Urinary bladder (tissue), 4 donors: ENCODE data around the gene RAB1B. TPM values are rescaled to one million over a fixed set of nuclear protein-coding genes. Genes with fewer than 3 reads are reported as not detected.
"Not testable (repeated sequence)": the region's sequence is repeated elsewhere in the genome, so short reads cannot be mapped to it uniquely, and the experiment has no call there.

Experiments used
- DNase-seq: peaks from one replicate; pipeline ENCODE4 v3.0.0-alpha.2; 2015; ENCODE audit errors: extremely low spot score
- H3K27ac ChIP-seq: one replicate; pipeline ENCODE4 v1.5.1; 2013; ENCODE audit warnings: low read depth, mild to moderate bottlenecking, moderate library complexity
- H3K36me3 ChIP-seq: one replicate; pipeline ENCODE4 v1.6.1; 2013; ENCODE audit warnings: mild to moderate bottlenecking, moderate library complexity; ENCODE audit not compliant: insufficient read depth
- H3K4me1 ChIP-seq: one replicate; pipeline ENCODE4 v1.6.1; 2013; ENCODE audit warnings: mild to moderate bottlenecking, moderate library complexity; ENCODE audit not compliant: insufficient read depth
- H3K4me3 ChIP-seq: one replicate; pipeline ENCODE4 v1.5.1; 2013; ENCODE audit warnings: low read depth, low read length
- WGBS: extraction: QIAGEN DNeasy Blood & Tissue Kit; methylation state at CpG from one replicate; pipeline ENCODE4 v1.1.7; 2013; 5-methylcytosine and 5-hydroxymethylcytosine counted together
- polyA plus RNA-seq: library from polyadenylated mRNA; stranded (reverse); fragments of 200-250 nt; gene quantifications from one replicate; pipeline ENCODE4 v1.2.3, GENCODE V29; 2013
- total RNA-seq: library from RNA; depleted of rRNA; stranded (reverse); fragments of >200 nt; gene quantifications from one replicate; pipeline ENCODE4 v1.2.3, GENCODE V29; 2014
- donor health status: healthy with polysubstance abuse.
- donor health status: healthy.

RAB1B gene
- total and polyA plus RNA-seq, 2 donors: 34.3 to 190 TPM

GRCh38 chr11:66314561-66315497 is 46.4 kb downstream of the RAB1B start:
- peak overlapping the region; percentile 42 for H3K27ac ChIP-seq
- H3K4me3 ChIP-seq: no peak overlapping the region
- WGBS: 64% methylated on average over 17 of the region's 17 CpGs
- H3K4me1 ChIP-seq: no peaks in the 10 kb centered on the region
- no peak for DNase-seq
- H3K36me3 ChIP-seq: no peaks in the 10 kb centered on the region

- H3K36me3 ChIP-seq: no peaks in the 10 kb centered on the region
- H3K4me3 ChIP-seq: peak overlapping the region; percentile 55
- 57% methylated on average over 14 of the region's 14 CpGs for WGBS
- no peak for DNase-seq
- H3K27ac ChIP-seq: peak overlapping the region; percentile 42
- H3K4me1 ChIP-seq: no peaks in the 10 kb centered on the region
Observed at GRCh38 chr11:66315498-66315885, 47.1 kb downstream of the RAB1B start.

DNA sequence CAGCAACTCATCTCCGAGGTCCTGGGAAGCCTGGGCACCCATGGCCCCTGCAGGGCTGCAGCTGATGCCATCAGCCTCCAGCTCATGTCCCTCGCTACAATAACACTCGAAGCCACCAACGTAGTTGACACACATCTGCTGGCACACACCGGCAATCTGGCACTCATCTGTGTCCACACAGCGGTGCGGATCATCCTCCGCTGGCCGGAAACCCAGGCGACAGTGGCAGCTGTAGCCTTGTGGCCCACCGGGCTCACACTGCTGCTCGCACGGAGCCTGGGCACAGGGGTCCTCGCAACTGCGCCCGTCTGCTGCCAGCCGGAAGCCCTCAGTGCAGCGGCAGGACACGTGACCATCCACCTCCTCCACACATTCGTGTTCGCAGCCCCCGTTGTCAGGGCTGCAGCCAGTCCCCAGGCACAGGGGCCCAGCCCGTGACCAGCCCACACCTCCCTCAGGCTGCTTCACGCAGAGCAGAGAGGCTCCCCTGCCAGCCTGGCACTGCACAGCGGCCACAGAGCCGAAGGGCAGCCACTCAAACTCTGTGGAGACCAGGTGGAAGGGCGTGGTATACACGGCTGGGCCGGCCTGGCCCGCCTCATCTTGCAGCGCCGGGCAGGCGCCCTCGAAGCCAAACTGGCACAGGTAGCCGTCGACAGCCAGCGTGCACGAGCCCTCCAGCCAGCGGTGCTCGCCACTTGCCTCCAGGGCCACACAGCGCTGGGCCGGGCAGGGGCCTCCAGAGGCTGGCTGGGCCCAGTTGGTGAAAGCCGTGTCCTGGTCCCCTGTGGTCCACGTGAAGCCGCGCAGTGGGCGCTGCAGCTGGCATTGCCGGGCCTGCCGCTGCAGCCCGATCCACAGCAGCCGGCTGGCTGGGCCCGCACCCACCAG is 47.7 kb downstream of the RAB1B start:
- Histone ChIP-seq H3K36me3 (no peaks in the 10 kb centered on the region), H3K27ac (peak overlapping the region; percentile 45), H3K4me1 (no peaks in the 10 kb centered on the region), H3K4me3 (peak overlapping the region; percentile 55)
- WGBS: 32% methylated on average over 52 of the region's 52 CpGs
- no peak for DNase-seq

GRCh38 chr11:66316849-66317251 is 48.4 kb downstream of the RAB1B start, which contains the start of gene CD248:
TSS of gene CD248 (minus strand) at chr11:66317044. CDS start at chr11:66317027, 17 bp downstream.
- Histone ChIP-seq H3K27ac (peak within 1 kb of the TSS; percentile 80), H3K4me1 (no peaks in the 10 kb centered on the region), H3K36me3 (no peaks in the 10 kb centered on the region), H3K4me3 (peak within 1 kb of the TSS; percentile 55)
- no peak for DNase-seq
- WGBS: 5% methylated on average over 29 of the region's 29 CpGs

- H3K27ac ChIP-seq: peak overlapping the region; percentile 80
- peak overlapping the region; percentile 55 for H3K4me3 ChIP-seq
- DNase-seq: no peak
- H3K36me3 ChIP-seq: no peaks in the 10 kb centered on the region
- no peaks in the 10 kb centered on the region for H3K4me1 ChIP-seq
- WGBS: 4% methylated on average over 14 of the region's 14 CpGs
Observed at GRCh38 chr11:66317322-66317722, 48.9 kb downstream of the RAB1B start.

- Histone ChIP-seq H3K27ac (peak overlapping the region; percentile 57), H3K4me3 (no peak overlapping the region), H3K36me3 (no peaks in the 10 kb centered on the region), H3K4me1 (no peaks in the 10 kb centered on the region)
- no peak for DNase-seq
- 23% methylated on average over 16 of the region's 16 CpGs for WGBS
Observed at GRCh38 chr11:66317723-66318599, 49.5 kb downstream of the RAB1B start.

- H3K4me1 ChIP-seq: no peaks in the 10 kb centered on the region
- no peak for DNase-seq
- H3K4me3 ChIP-seq: no peak overlapping the region
- WGBS: 66% methylated on average over 3 of the region's 3 CpGs
- H3K36me3 ChIP-seq: no peaks in the 10 kb centered on the region
- H3K27ac ChIP-seq: no peak overlapping the region
Observed at GRCh38 chr11:66318600-66318970, 50.1 kb downstream of the RAB1B start.

- H3K27ac ChIP-seq, H3K36me3 ChIP-seq, DNase-seq, H3K4me3 ChIP-seq, H3K4me1 ChIP-seq: not testable (repeated sequence)
- 100% methylated on average over 1 of the region's 2 CpGs for WGBS
Observed at GRCh38 chr11:66320289-66320688, 51.9 kb downstream of the RAB1B start.

GRCh38 chr11:66320748-66321147 is 52.3 kb downstream of the RAB1B start:
- H3K27ac ChIP-seq, H3K4me3 ChIP-seq, DNase-seq, H3K4me1 ChIP-seq, H3K36me3 ChIP-seq: not testable (repeated sequence)
- 90% methylated on average over 6 of the region's 6 CpGs for WGBS

GRCh38 chr11:66321606-66322005 is 53.2 kb downstream of the RAB1B start:
- Histone ChIP-seq H3K27ac (no peak overlapping the region), H3K4me3 (no peak overlapping the region), H3K4me1 (no peaks in the 10 kb centered on the region), H3K36me3 (no peaks in the 10 kb centered on the region)
- no peak for DNase-seq
- 85% methylated on average over 4 of the region's 4 CpGs for WGBS

DNA sequence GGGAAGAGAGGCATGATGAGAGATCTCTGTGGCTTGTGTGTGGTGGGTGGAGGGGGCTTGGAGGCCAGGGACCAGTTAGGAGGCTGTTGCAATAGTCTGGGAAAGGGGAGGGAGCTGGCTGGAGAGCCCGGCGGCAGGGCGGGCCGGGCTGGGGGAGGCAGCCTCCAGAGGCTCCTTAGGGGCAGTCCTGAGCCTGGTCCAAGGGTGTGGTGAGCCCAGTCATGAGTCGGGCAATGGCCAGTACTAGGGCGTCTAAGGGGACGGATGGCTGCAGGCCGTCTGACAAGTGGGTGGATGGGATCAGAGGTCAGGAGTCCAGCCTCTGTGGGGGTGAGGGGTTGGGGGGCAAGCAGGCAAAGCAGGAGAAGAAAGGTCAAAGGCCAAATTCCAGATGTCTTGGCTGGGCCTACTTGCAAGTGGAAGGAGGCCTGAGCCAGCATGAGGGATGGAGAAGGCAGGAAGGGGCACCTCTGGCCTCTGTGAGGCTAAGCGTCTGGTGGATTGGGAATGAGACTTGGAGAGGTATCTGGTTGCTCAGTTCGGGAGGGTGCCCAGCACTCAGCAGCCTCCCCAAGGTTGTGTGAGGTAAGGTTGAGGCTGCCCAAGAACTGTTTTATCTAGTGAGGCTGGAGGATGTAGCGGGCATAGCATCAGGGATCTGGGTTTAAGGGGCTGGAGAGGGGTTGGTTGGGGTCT is 54.4 kb downstream of the RAB1B start:
- Histone ChIP-seq H3K36me3 (no peaks in the 10 kb centered on the region), H3K27ac (no peak overlapping the region), H3K4me3 (no peak overlapping the region), H3K4me1 (no peaks in the 10 kb centered on the region)
- no peak for DNase-seq
- 71% methylated on average over 11 of the region's 11 CpGs for WGBS

DNA sequence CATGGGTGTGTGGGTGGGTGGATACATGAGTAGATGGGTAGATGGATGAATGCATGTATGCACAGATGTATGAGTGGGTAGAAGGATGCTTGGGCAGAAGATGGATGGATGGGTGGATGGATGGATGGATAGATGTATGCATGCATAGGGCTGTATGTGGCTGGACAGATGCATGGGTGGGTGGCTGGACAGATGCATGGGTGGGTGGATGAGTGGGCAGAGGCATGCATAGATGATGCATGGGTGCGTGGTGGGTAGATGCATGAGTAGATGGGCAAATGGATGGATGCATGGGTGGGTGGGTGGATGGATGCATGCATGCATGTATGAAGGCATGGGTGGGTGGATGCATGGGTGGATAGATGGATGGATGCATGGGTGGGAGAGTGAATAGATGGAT is 55.2 kb downstream of the RAB1B start:
- Histone ChIP-seq H3K36me3 (no peaks in the 10 kb centered on the region), H3K27ac (no peak overlapping the region), H3K4me3 (no peak overlapping the region), H3K4me1 (no peaks in the 10 kb centered on the region)
- no peak for DNase-seq
- WGBS: 98% methylated on average over 1 of the region's 1 CpG
